GM20000 (cell line): ENCODE data around the gene RAPGEF3.

Experiments
- DNase-seq: peaks from one replicate; pipeline ENCODE4 v3.0.0; 2012; ENCODE audit warnings: low spot score
- CTCF ChIP-seq: IDR thresholded peaks from 2 replicates; pipeline ENCODE4 v1.5.1; 2012; ENCODE audit warnings: mild to moderate bottlenecking, control low read depth; ENCODE audit errors: extremely low read depth, missing control alignments

RAPGEF3 gene

GRCh38 chr12:47748507-47748828 lies 10.2 kb downstream of the RAPGEF3 start:
- DNase-seq: no peak
- TF ChIP-seq CTCF: no peak

GRCh38 chr12:47747596-47748506 lies 10.8 kb downstream of the RAPGEF3 start:
- DNase-seq: no peak
- TF ChIP-seq CTCF: no peak

- no peak for DNase-seq
- no peak for TF ChIP-seq CTCF
Measured at GRCh38 chr12:47747126-47747525, 11.6 kb downstream of the RAPGEF3 start.

GRCh38 chr12:47746523-47746922 lies 12.2 kb downstream of the RAPGEF3 start:
- no peak for DNase-seq
- TF ChIP-seq CTCF: no peak

GRCh38 chr12:47746073-47746472 lies 12.6 kb downstream of the RAPGEF3 start:
- no peak for DNase-seq
- TF ChIP-seq CTCF: no peak

GRCh38 chr12:47745485-47746041 lies 13.1 kb downstream of the RAPGEF3 start:
- DNase-seq: no peak
- no peak for TF ChIP-seq CTCF

- no peak for DNase-seq
- no peak for TF ChIP-seq CTCF
Measured at GRCh38 chr12:47744778-47745436, 13.8 kb downstream of the RAPGEF3 start.
